ENCODE measurements around the gene CREB5.

The CREB5 gene, protein sequence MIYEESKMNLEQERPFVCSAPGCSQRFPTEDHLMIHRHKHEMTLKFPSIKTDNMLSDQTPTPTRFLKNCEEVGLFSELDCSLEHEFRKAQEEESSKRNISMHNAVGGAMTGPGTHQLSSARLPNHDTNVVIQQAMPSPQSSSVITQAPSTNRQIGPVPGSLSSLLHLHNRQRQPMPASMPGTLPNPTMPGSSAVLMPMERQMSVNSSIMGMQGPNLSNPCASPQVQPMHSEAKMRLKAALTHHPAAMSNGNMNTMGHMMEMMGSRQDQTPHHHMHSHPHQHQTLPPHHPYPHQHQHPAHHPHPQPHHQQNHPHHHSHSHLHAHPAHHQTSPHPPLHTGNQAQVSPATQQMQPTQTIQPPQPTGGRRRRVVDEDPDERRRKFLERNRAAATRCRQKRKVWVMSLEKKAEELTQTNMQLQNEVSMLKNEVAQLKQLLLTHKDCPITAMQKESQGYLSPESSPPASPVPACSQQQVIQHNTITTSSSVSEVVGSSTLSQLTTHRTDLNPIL

DNA sequence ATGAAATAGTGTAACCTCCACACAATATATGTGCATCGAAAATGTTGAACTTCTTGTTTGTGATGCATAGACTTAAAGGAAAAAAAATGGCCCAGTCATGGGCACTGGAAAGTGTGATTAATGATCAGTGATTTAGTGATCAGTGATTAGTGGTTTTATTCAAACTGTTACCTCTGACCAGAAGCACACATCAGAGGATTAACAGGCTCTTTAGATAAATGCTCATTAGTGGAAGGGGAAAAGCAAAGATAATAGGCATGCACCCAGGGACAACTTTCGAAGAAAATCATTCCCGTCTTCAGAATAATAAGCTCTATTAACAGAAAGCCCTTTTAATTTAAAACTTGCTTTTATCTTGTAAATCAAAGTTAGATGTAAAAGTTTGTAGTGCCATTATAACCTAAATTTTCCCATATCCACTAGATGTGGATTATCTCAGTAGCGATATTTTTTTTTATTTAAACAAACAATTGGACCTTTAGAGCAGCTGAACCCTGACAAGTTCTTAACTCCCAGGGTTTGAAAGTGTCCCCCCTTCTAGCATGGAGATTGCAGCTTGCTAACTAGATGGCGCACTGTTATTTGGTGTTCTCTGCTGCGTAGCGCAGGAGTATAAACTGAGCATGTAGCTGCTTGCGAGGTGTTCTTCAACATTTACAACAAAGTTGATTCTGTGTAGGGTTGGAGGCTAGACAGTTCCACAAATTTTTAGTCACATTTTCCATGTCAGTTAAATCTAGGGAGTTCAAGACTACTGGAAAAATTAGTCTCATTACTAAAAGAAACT, at the start of gene CREB5:
Gene CREB5, plus strand, starts transcription at position 643 of the 787 bp plus-strand sequence. CDS start 397 bp downstream, outside the sequence.
- Mint-ChIP-seq H3K9me3 (no peaks in the 10 kb centered on the region), H3K4me3 (peak within 1 kb of the TSS; percentile 31 to 78), H3K4me1 (peaks cover 20 to 42% of the 10 kb centered on the region in 2 donors), H3K27ac (no peak within 1 kb of the TSS), H3K27me3 (peaks cover 52 to 73% of the 10 kb centered on the region in 2 donors), H3K36me3 (peaks cover 2 to 3% of the 10 kb centered on the region in 2 donors)
- DNase-seq (no peak), ATAC-seq (replicated peaks) (no peak)

DNA sequence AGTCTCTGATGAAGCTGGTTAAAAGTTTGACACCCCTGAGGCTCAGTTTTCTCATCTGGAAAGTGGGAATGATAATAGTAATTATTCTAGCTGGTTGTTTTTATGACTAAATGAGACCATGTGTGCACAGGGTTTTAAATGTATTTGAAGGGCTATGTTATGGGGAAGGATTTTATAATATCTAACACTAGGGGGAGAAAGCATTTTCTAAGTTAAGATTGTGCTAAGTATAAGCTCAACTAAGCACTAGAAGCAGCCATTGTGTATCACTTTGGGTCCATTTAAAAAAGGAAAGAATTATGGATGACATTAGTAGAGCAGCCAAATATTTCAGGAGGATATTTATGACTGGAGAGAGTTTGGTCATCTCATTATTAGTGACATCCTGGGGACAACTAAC, 49.5 kb upstream of the CREB5 start:
- ATAC-seq (replicated peaks): peak; percentile 48 to 54
- DNase-seq: no peak
- Mint-ChIP-seq H3K27ac (no peak overlapping the region), H3K36me3 (peaks cover 3 to 5% of the 10 kb centered on the region in 2 donors), H3K4me1 (no peaks in the 10 kb centered on the region), H3K27me3 (peaks cover 10 to 12% of the 10 kb centered on the region in 2 donors), H3K9me3 (peaks cover 13 to 14% of the 10 kb centered on the region in 2 donors), H3K4me3 (no peak overlapping the region)

DNA sequence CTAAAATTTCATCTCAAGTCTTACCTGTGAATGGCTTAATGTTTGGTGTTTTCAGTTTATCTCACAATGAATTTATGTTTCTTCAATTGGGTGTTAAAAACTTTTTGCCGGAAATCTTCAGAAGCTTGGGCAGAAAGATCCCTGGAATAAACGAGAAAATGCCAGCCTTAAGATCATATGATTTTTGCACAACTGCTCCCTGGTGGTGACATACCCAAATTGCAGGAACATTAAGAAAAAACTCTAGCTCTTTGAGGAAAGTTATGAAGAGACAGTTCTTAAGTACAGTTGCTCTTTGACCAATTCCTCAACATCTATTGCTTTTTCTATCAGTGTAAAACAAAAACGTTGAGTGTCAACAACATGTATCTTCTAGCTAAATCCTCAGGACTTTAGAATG, 48.2 kb upstream of the CREB5 start:
- H3K9me3 Mint-ChIP-seq: peaks cover 13 to 15% of the 10 kb centered on the region in 2 donors
- DNase-seq: no peak
- H3K4me3 Mint-ChIP-seq: no peak overlapping the region
- no peak overlapping the region for H3K27ac Mint-ChIP-seq
- no peaks in the 10 kb centered on the region for H3K4me1 Mint-ChIP-seq
- H3K36me3 Mint-ChIP-seq: peaks cover 3 to 5% of the 10 kb centered on the region in 2 donors
- peaks cover 11 to 15% of the 10 kb centered on the region in 2 donors for H3K27me3 Mint-ChIP-seq
- no peak for ATAC-seq (replicated peaks)

DNA sequence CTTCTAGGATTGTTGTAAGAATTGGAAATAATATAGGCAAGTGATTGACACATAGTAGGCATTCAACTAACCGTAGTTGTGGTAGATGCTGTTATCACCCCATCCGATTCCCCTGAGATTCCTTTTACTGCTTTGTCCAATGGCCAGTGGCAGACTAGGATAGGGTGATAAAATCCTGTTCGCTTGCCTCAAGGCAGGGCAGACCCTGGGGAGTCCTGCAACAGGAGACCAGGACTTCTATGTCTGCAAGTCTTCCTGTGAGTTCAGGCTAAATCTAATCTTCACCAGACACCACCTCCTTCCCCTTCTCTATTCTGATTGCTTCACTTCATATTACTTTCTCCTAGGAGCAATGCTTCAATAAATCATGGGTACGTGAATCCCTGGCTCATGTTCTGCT, 42.8 kb upstream of the CREB5 start:
- H3K4me3 Mint-ChIP-seq: no peak overlapping the region
- H3K4me1 Mint-ChIP-seq: no peaks in the 10 kb centered on the region
- H3K36me3 Mint-ChIP-seq: peaks cover 1 to 3% of the 10 kb centered on the region in 2 donors
- no peak overlapping the region for H3K27ac Mint-ChIP-seq
- peaks cover 11 to 12% of the 10 kb centered on the region in 2 donors for H3K9me3 Mint-ChIP-seq
- no peak for ATAC-seq (replicated peaks)
- H3K27me3 Mint-ChIP-seq: peaks cover 15 to 21% of the 10 kb centered on the region in 2 donors
- no peak for DNase-seq

DNA sequence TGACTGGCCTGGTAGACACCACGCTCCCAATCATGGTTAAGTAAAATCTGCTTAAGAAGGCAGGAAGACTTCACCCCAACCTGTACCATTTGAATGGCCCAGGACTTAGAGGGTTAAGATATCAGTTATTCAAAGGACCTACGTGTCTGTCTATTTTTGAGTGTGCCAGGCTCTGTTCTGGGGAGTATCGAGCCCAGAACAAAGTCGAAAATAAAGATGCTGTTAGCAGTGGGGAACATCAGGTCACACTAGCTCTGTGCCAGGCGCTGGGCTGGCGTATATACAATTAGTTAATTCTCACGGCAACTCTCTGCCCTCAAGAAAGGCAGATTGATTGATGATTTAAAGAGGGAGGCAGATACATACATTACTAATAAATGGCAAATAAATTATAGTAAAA, 40.5 kb upstream of the CREB5 start:
- ATAC-seq (replicated peaks): no peak
- H3K27me3 Mint-ChIP-seq: peaks cover 11 to 14% of the 10 kb centered on the region in 2 donors

DNA sequence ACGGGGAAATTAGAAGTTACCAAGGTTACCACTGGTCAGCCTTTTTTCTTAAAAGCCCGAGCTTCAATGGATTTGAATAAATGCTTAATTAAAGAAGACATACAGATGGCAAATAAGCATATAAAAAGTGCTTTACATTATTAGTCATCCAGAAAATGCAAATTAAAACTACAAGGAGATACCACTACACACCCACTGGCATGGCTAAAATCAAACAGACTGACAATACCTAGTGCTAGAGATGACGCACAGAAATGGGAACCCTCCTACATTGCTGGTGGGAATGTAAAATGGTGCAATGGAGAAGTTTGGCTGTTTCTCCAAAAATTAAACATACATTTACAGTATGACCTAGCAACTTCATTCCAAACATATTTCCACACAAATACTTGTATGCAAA, 38.3 kb upstream of the CREB5 start:
- no peak for DNase-seq
- H3K36me3 Mint-ChIP-seq: no peaks in the 10 kb centered on the region

More for the DNA sequence above, 40.5 kb upstream of the CREB5 start:
- no peak for DNase-seq
- Mint-ChIP-seq H3K4me3 (no peak overlapping the region), H3K4me1 (no peaks in the 10 kb centered on the region), H3K36me3 (no peaks in the 10 kb centered on the region), H3K9me3 (peaks cover 0 to 2% of the 10 kb centered on the region in 2 donors), H3K27ac (no peak overlapping the region)

DNA sequence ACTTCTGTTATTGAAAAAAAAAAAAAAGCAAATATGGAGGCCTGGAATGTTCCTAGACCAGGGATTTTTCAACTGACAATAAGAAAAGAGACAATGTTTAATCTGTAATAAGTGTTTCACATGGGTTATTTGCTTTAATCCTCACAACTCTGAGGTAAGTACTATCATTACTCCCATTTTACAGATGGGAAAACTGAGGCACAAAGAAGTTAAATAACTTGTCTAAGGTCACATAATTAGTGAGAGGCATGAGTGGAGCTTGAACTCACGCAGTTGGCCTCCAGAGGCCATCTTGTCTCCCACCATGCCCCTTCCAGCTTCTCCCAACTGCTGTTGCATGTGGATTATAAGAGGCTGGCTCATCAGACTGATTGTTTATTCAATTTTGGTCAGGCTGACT, 36.6 kb upstream of the CREB5 start:
- Mint-ChIP-seq H3K4me3 (no peak overlapping the region), H3K27ac (no peak overlapping the region), H3K27me3 (peaks cover 5 to 19% of the 10 kb centered on the region in 2 donors), H3K36me3 (no peaks in the 10 kb centered on the region), H3K9me3 (no peaks in the 10 kb centered on the region), H3K4me1 (no peaks in the 10 kb centered on the region)
- no peak for DNase-seq
- ATAC-seq (replicated peaks): no peak

More for the DNA sequence above, 38.3 kb upstream of the CREB5 start:
- peaks cover 5 to 14% of the 10 kb centered on the region in 2 donors for H3K27me3 Mint-ChIP-seq
- ATAC-seq (replicated peaks): no peak
- H3K4me3 Mint-ChIP-seq: no peak overlapping the region
- no peaks in the 10 kb centered on the region for H3K4me1 Mint-ChIP-seq
- H3K9me3 Mint-ChIP-seq: no peaks in the 10 kb centered on the region
- no peak overlapping the region for H3K27ac Mint-ChIP-seq

DNA sequence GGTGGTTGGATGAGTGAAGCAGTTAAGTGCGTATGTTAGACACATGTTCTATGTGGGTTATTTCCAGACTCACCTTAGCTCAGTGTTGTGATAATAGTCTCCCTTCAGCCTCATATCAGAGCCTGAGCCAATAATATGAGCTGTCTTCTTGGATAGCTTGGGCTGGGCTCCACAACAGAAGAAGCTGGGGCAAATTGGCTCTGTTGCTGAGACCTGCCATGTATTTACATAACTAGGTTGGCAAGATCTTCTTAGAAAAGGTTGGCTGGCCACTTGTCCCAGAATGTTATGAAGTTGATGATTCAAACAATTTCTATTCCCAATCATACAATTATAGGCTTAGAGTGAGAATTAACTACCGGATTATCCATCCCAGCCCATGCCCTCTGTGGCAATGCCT, 35.7 kb upstream of the CREB5 start:
- H3K4me3 Mint-ChIP-seq: no peak overlapping the region
- H3K27me3 Mint-ChIP-seq: peaks cover 5 to 15% of the 10 kb centered on the region in 2 donors
- H3K36me3 Mint-ChIP-seq: no peaks in the 10 kb centered on the region
- no peak overlapping the region for H3K27ac Mint-ChIP-seq
- H3K9me3 Mint-ChIP-seq: no peaks in the 10 kb centered on the region
- DNase-seq (no peak), ATAC-seq (replicated peaks) (no peak)
- no peaks in the 10 kb centered on the region for H3K4me1 Mint-ChIP-seq

DNA sequence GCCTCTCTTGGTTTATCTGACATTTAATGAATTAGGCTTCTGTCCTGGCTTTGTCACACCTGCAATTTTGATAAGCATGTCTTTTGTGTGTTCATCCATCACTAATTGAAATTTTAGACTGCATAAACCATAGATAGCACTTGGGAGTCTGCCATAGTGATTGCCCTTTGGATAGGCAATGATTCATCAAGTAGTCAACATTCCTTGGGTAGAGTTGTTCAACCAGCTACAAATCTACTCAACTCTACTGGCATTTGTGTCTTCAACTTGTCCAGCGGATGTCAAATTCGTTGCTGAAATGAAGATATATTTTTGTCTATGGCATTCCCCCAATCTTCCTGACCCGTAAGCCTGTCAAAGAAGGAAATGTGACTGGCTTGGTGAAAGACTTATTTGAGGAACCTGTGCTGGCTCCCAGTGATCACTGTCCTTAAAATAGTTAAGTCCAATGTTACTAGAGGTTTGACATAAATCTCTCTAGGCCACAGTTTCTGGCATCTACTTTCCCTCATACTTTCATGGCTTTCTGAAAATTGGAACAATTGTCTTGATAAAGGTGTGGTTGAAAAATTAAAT, 33.7 kb upstream of the CREB5 start:
- no peaks in the 10 kb centered on the region for H3K9me3 Mint-ChIP-seq
- H3K27ac Mint-ChIP-seq: no peak overlapping the region
- DNase-seq (no peak), ATAC-seq (replicated peaks) (no peak)
- no peaks in the 10 kb centered on the region for H3K4me1 Mint-ChIP-seq
- peaks cover 5 to 10% of the 10 kb centered on the region in 2 donors for H3K27me3 Mint-ChIP-seq
- H3K36me3 Mint-ChIP-seq: no peaks in the 10 kb centered on the region
- H3K4me3 Mint-ChIP-seq: no peak overlapping the region

DNA sequence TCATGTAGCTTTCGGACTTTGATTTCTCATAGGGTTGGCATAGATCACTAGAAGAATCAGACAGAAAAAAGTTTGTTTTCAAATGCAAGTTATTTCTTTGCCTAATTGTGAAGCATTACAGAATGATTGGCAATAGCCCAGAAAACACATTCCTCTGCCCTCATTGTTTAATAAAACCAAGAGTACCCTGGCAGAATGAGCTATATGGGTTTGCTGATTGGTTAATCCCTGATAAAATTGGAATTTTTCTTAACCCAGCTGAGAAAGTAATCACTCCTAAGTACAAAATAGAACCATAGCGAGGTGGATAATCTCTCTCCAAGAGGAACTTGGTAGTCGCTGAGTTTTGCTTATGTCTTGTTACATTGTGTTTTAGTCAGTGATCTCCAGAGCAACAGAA, 30.9 kb upstream of the CREB5 start:
- Mint-ChIP-seq H3K27me3 (peaks cover 5 to 10% of the 10 kb centered on the region in 2 donors), H3K27ac (no peak overlapping the region), H3K9me3 (no peaks in the 10 kb centered on the region), H3K4me1 (no peaks in the 10 kb centered on the region), H3K36me3 (no peaks in the 10 kb centered on the region), H3K4me3 (no peak overlapping the region)
- DNase-seq (no peak), ATAC-seq (replicated peaks) (no peak)

DNA sequence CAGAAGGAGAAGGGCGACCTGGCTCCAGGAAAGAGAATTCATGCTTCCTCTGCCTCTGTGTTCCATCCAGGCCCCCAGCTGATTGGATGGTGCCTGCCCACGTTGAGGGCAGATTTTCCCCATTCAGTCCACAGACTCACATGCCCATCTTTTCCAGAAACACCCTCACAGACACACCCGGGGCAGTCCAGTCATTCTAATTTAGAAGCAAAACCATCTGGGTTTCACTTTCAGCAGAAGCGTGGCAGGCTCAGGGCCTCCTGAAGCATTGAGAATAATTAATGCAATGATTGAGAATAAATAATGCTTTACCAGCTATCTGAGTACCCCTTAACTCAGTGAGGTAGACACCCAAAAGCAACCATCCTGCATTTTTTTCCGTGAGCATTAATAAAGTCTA, 30.2 kb upstream of the CREB5 start:
- no peaks in the 10 kb centered on the region for H3K9me3 Mint-ChIP-seq
- H3K4me3 Mint-ChIP-seq: no peak overlapping the region
- ATAC-seq (replicated peaks) (no peak), DNase-seq (no peak)
- H3K27me3 Mint-ChIP-seq: peaks cover 7 to 12% of the 10 kb centered on the region in 2 donors
- no peaks in the 10 kb centered on the region for H3K36me3 Mint-ChIP-seq
- no peak overlapping the region for H3K27ac Mint-ChIP-seq
- H3K4me1 Mint-ChIP-seq: no peaks in the 10 kb centered on the region

DNA sequence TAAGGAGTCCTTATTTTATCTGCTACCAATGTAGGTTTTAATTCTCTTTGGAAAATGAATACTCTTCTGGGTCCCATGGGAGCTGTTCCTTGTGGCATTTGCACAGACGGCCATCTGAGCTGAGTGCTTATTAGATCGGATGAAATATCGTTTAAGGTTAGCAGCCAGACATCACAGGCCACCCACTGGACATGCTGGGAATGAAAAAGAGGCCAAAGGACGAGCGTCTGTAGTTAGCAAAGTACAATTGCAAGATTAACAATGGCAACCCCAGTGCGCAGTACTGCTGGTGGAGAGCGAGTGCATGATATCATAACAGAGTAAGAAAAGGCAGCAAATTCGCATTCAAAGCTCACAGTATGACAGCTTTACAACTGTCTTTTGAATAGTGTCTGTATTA, 28.3 kb upstream of the CREB5 start:
- Mint-ChIP-seq H3K27ac (no peak overlapping the region), H3K9me3 (no peaks in the 10 kb centered on the region), H3K4me3 (no peak overlapping the region), H3K4me1 (no peaks in the 10 kb centered on the region), H3K36me3 (no peaks in the 10 kb centered on the region), H3K27me3 (peaks cover 6 to 16% of the 10 kb centered on the region in 2 donors)
- ATAC-seq (replicated peaks) (no peak), DNase-seq (no peak)

DNA sequence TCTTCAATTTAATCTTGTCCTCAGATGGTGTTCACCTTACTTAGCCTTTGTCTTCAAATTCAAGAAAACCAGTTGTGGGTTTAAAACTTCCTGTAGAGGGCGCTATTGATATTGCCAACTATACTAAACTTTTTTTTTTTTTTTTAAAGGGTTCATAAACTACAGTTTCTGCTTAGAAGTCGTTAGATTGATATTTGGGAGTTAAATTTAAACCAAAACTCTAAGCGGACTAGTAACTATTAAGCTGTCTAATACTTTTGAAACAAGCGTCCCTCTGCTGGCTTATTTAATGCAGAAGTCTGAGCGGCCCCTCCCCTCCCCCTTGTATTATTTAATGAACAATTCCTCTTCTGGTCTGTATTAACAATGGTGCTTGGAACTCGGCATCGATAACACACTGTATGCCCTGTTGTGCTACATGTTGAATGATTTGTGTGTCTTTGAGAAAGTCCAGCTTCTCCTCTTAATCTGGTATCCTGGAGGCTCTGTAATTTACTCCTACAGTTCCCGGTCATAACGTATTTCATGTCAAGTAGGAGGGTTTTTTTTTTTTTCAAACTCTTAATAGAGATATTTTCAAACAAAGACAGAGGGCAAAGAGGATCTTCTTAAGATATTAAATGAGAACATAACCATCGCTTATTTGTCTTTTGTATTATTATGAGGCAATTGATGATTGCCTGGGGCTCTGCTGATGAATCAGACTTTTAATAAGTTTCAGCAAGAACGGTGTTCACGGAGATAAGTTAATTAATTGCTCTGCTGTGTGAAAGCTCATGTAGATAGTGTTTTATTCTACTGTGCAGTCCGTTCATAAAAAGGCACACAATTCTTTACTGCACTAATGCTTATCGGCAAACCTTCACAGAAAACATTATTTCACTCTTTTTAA, 22.6 kb upstream of the CREB5 start:
- H3K4me1 Mint-ChIP-seq: peaks cover 2 to 9% of the 10 kb centered on the region in 2 donors
- DNase-seq (no peak), ATAC-seq (replicated peaks) (no peak)
- no peak overlapping the region for H3K27ac Mint-ChIP-seq
- H3K27me3 Mint-ChIP-seq: peaks cover 37 to 40% of the 10 kb centered on the region in 2 donors
- H3K36me3 Mint-ChIP-seq: no peaks in the 10 kb centered on the region
- H3K4me3 Mint-ChIP-seq: peak overlapping the region in 1 of 2 donors; percentile 49
- no peaks in the 10 kb centered on the region for H3K9me3 Mint-ChIP-seq
